GM12878 (cell line): ENCODE data around the gene ACSM6. TPM values are rescaled to one million over a fixed set of nuclear protein-coding genes. Genes with fewer than 3 reads are reported as not detected.

Source experiments
- ATAC-seq: fragments of 200-7000 bp; cut with Tn5 transposase; 3 replicates; pipeline ENCODE4 v1.9.1; 2020; ENCODE audit warnings: mild to moderate bottlenecking, moderate library complexity
- BruUV-seq: library from RNA; stranded (reverse); fragments of 400-500 nt; replicated peaks from 2 replicates; lab custom pipeline; 2021; lab: Mats Ljungman, UMichigan
- CTCF ChIA-PET: fragments of 300-600 bp; sonication (Branson Sonifier 250); formaldehyde crosslinking; extraction: SDS; loops from one replicate; lab custom pipeline; 2021; ENCODE audit warnings: inconsistent platforms; lab: Yijun Ruan, JAX
- POLR2A ChIA-PET: fragments of 350-600 bp; formaldehyde crosslinking; extraction: SDS; loops from one replicate; lab custom pipeline; 2021; ENCODE audit warnings: inconsistent platforms; lab: Charles Lee
- RAD21 ChIA-PET: fragments of 300-600 bp; sonication (Branson Sonifier 250); formaldehyde crosslinking; loops from one replicate; lab custom pipeline; 2023; ENCODE audit warnings: antibody characterized with exemption; ENCODE audit not compliant: unreplicated experiment; lab: Charles Lee
- SMC1A ChIA-PET: fragments of 300-600 bp; sonication (Branson Sonifier 250); formaldehyde crosslinking; loops from one replicate; lab custom pipeline; 2023; ENCODE audit not compliant: unreplicated experiment, uncharacterized antibody; lab: Charles Lee
- DNase-seq: peaks from one replicate; pipeline ENCODE4 v3.0.0-alpha.2; 2011; ENCODE audit warnings: low read depth, low spot score
- FAIRE-seq: peaks from 3 replicates; lab custom pipeline; 2011; peaks lifted over from hg19 to GRCh38; lab: Jason Lieb, UNC
- H2AFZ ChIP-seq: 2 replicates; pipeline ENCODE4 v1.6.0; 2011; ENCODE audit warnings: low read depth, low read length, control low read depth; ENCODE audit not compliant: control insufficient read depth
- H3K27ac ChIP-seq: 2 replicates; pipeline ENCODE4 v1.5.1; 2011; ENCODE audit warnings: control low read depth; ENCODE audit not compliant: control insufficient read depth, insufficient read depth
- H3K27me3 ChIP-seq, 2 experiments: replicated peaks in 1 of 2; 2 replicates each; pipeline versions ENCODE4 v1.6.0 to v1.6.1; 2011; ENCODE audit warnings: low read length in 1 of 2; ENCODE audit not compliant: control insufficient read depth in 2 of 2, insufficient read depth in 2 of 2
- H3K36me3 ChIP-seq, 2 experiments: 2 replicates each; pipeline ENCODE4 v1.5.1; 2011; ENCODE audit warnings: low read length in 1 of 2; ENCODE audit not compliant: control insufficient read depth in 2 of 2, insufficient read depth in 2 of 2
- H3K4me1 ChIP-seq: 2 replicates; pipeline ENCODE4 v1.6.1; 2011; ENCODE audit warnings: mild to moderate bottlenecking, low read length, moderate library complexity, mixed read lengths; ENCODE audit not compliant: control insufficient read depth, insufficient read depth
- H3K4me2 ChIP-seq: 2 replicates; pipeline ENCODE4 v1.6.0; 2011; ENCODE audit warnings: control low read depth; ENCODE audit not compliant: control insufficient read depth, insufficient read depth
- H3K4me3 ChIP-seq: fragments of 200-600 bp; sonication (generic); 2 replicates; pipeline ENCODE4 v1.5.1; 2016
- H3K79me2 ChIP-seq: 2 replicates; pipeline ENCODE4 v1.6.0; 2011; ENCODE audit warnings: low read length; ENCODE audit not compliant: control insufficient read depth, insufficient read depth
- H3K9ac ChIP-seq: 2 replicates; pipeline ENCODE4 v1.8.0; 2011; ENCODE audit warnings: low read length, control low read depth, mixed read lengths; ENCODE audit not compliant: control insufficient read depth, insufficient read depth
- H3K9me3 ChIP-seq: replicated peaks from 3 replicates; pipeline ENCODE4 v1.5.1; 2011; ENCODE audit warnings: mild to moderate bottlenecking, low read length; ENCODE audit not compliant: control insufficient read depth, insufficient read depth
- H4K20me1 ChIP-seq: 2 replicates; pipeline ENCODE4 v1.6.0; 2011; ENCODE audit not compliant: control insufficient read depth, insufficient read depth
- BHLHE40 ChIP-seq, 2 experiments: fragments of 450-650 bp in 1 of 2; IDR thresholded peaks; 2 replicates each; pipeline ENCODE4 v1.6.1; 2011 to 2017; ENCODE audit warnings: low read depth in 2 of 2, borderline replicate concordance in 1 of 2, improper control_type of control experiment in 1 of 2, low read length in 1 of 2, mild to moderate bottlenecking in 1 of 2
- CEBPB ChIP-seq, 2 experiments: fragments of 150-350 bp in 1 of 2; IDR thresholded peaks; 2 replicates each; pipeline ENCODE4 v1.6.1; 2012 to 2014; ENCODE audit warnings: low read depth in 2 of 2, low read length in 2 of 2, borderline replicate concordance in 1 of 2, inconsistent platforms in 1 of 2
- CUX1 ChIP-seq: IDR thresholded peaks from 2 replicates; pipeline ENCODE4 v1.6.1; 2012; ENCODE audit warnings: improper control_type of control experiment, low read depth, low read length; ENCODE audit not compliant: insufficient replicate concordance
- GATAD2B ChIP-seq: fragments of 450-650 bp; conservative IDR thresholded peaks from 2 replicates; pipeline ENCODE4 v1.6.1; 2017; ENCODE audit warnings: low read depth, mild to moderate bottlenecking, moderate library complexity
- IKZF1 ChIP-seq: fragments of 450-650 bp; conservative IDR thresholded peaks from 2 replicates; pipeline ENCODE4 v1.6.1; 2017; ENCODE audit warnings: antibody characterized with exemption, mild to moderate bottlenecking
- IRF5 ChIP-seq: fragments of 450-650 bp; IDR thresholded peaks from 2 replicates; pipeline ENCODE4 v1.6.1; 2017; ENCODE audit warnings: borderline replicate concordance
- JUND ChIP-seq: IDR thresholded peaks from 2 replicates; pipeline ENCODE4 v1.6.1; 2012; ENCODE audit warnings: low read depth, mild to moderate bottlenecking, low read length, improper control_type of control experiment, moderate library complexity
- LARP7 ChIP-seq: fragments of 450-650 bp; IDR thresholded peaks from 2 replicates; pipeline ENCODE4 v1.6.1; 2017; ENCODE audit warnings: mild to moderate bottlenecking
- MEF2B ChIP-seq: fragments of 450-650 bp; IDR thresholded peaks from 2 replicates; pipeline ENCODE4 v1.6.1; 2018; ENCODE audit warnings: mild to moderate bottlenecking, moderate library complexity; ENCODE audit not compliant: partially characterized antibody, poor library complexity, severe bottlenecking
- PAX8 ChIP-seq: fragments of 450-650 bp; IDR thresholded peaks from 2 replicates; pipeline ENCODE4 v1.6.1; 2017; ENCODE audit warnings: mild to moderate bottlenecking, moderate library complexity
- SKIL ChIP-seq: fragments of 450-650 bp; IDR thresholded peaks from 2 replicates; pipeline ENCODE4 v1.6.1; 2017; ENCODE audit warnings: mild to moderate bottlenecking, low read depth, inconsistent platforms; ENCODE audit not compliant: poor library complexity, severe bottlenecking
- SMC3 ChIP-seq: IDR thresholded peaks from 2 replicates; pipeline ENCODE4 v1.6.1; 2011; ENCODE audit warnings: low read length, improper control_type of control experiment, borderline replicate concordance
- SUZ12 ChIP-seq: fragments of 200-600 bp; sonication (generic); IDR thresholded peaks from one replicate; pipeline ENCODE4 v1.6.1; 2018; ENCODE audit warnings: antibody characterized with exemption, mild to moderate bottlenecking; ENCODE audit not compliant: unreplicated experiment
- WGBS: methylation state at CpG from one replicate; pipeline ENCODE4 v1.1.6; 2016; ENCODE audit warnings: low lambda C conversion rate; ENCODE audit not compliant: insufficient replicate concordance, insufficient coverage; ENCODE audit errors: missing lambda C conversion rate; 5-methylcytosine and 5-hydroxymethylcytosine counted together
- in situ Hi-C: fragments of 300-500 bp; cut with MboI; formaldehyde crosslinking; loops from 9 replicates; pipeline ENCODE4 v1.14.3; 2018; ENCODE audit warnings: mixed read lengths
- intact Hi-C: fragments of 100-400 bp; cut with micrococcal nuclease; formaldehyde crosslinking; loops from one replicate; pipeline ENCODE4 v1.14.2; 2022; ENCODE audit not compliant: unreplicated experiment
- polyA plus RNA-seq, 11 experiments: library from polyadenylated mRNA; depleted of rRNA in 4 of 11; unstranded in 6 of 11; stranded (reverse) in 5 of 11; fragments of >200 nt; fragmentation: Nextera tagmentation in 4 of 11; fragmentation: Illumina TruSeq in 1 of 11; extraction: Ambion mirVana in 4 of 11; extraction: Trizol in 1 of 11; gene quantifications; 1 replicate in 1 of 11; 2 replicates in 10 of 11; pipeline versions ENCODE4 v1.2.1 to v1.2.3, GENCODE V29; 2011 to 2016; ENCODE audit warnings: inconsistent platforms in 2 of 11, missing spikeins in 2 of 11, low read depth in 1 of 11
- total RNA-seq, 4 experiments: library from RNA; depleted of rRNA in 3 of 4; stranded (reverse); fragments of >200 nt in 3 of 4; fragmentation: Illumina TruSeq in 1 of 4; extraction: Trizol in 1 of 4; gene quantifications; 2 replicates each; pipeline versions ENCODE4 v1.2.1 to v1.2.3, GENCODE V29; 2013 to 2021

ACSM6 gene
- total and polyA plus RNA-seq, 10 of the 15 experiments (the other 5 are each of a cell fraction or from before 2014, with no cell fraction given): 0.06 to 0.21 (median 0.20) TPM; not detected in 7

GRCh38 chr10:95172851-95173250, 21.2 kb upstream of the ACSM6 start (continued):
- TF ChIP-seq CUX1 (no peak), SMC3 (no peak), SKIL (no peak), JUND (no peak)

GRCh38 chr10:95176101-95176500, 17.9 kb upstream of the ACSM6 start:
- H3K4me2 ChIP-seq: no peak overlapping the region
- in situ Hi-C loops (no loop called here), intact Hi-C loops (no loop called here)
- no peak for FAIRE-seq
- no peaks in the 10 kb centered on the region for H3K36me3 ChIP-seq
- no peak overlapping the region for H3K4me3 ChIP-seq
- ChIA-PET SMC1A (interaction anchor here (1.1 kb wide), 1 partner anchor 212 kb away, joined by 3 read pairs; no protein-coding TSS in a partner anchor), RAD21 (no interaction called here), CTCF (no interaction called here), POLR2A (no interaction called here)
- H3K4me1 ChIP-seq: no peaks in the 10 kb centered on the region
- H3K9ac ChIP-seq: no peak overlapping the region
- ATAC-seq: no peak
- no peak overlapping the region for H3K27ac ChIP-seq
- BruUV-seq: no TSS peak
- no peak overlapping the region for H2AFZ ChIP-seq
- no peaks in the 10 kb centered on the region for H3K79me2 ChIP-seq
- peaks cover 3% of the 10 kb centered on the region; the same call in 2 of the 3 replicates for H3K9me3 ChIP-seq
- H3K27me3 ChIP-seq: no peaks in the 10 kb centered on the region
- WGBS: 76% methylated on average over 2 of the region's 2 CpGs
- H4K20me1 ChIP-seq: no peaks in the 10 kb centered on the region
- no peak for DNase-seq
- TF ChIP-seq BHLHE40 (IDR thresholded peaks at IDR 0.05; ENCODE audit: borderline replicate concordance in 1 of 2, low read depth in 2 of 2, low read length in 1 of 2) (no peak), MEF2B (no peak), LARP7 (no peak), IRF5 (no peak), SUZ12 (no peak), IKZF1 (no peak), GATAD2B (no peak), CEBPB (IDR thresholded peaks at IDR 0.05; ENCODE audit: borderline replicate concordance in 1 of 2, low read depth in 2 of 2, low read length in 2 of 2) (no peak), PAX8 (no peak)
